Karpas-422 (cell line): ENCODE measurements around the gene SRRM5. TPM values are rescaled to one million over a fixed set of nuclear protein-coding genes. Genes with fewer than 3 reads are reported as not detected.

Source experiments
- DNase-seq: peaks from one replicate; pipeline ENCODE4 v3.0.0-alpha.2; 2015
- H2AFZ ChIP-seq: fragments of 200-600 bp; sonication (generic); 2 replicates; pipeline ENCODE4 v1.6.1; 2014; ENCODE audit warnings: antibody characterized with exemption, low read length, mixed read lengths
- H3K27ac ChIP-seq: fragments of 200-600 bp; sonication (generic); 2 replicates; pipeline ENCODE4 v1.5.1; 2014; ENCODE audit warnings: mild to moderate bottlenecking, low read length, moderate library complexity
- H3K27me3 ChIP-seq: fragments of 200-600 bp; sonication (generic); 2 replicates; pipeline ENCODE4 v1.6.1; 2014; ENCODE audit warnings: low read length, mixed read lengths
- H3K36me3 ChIP-seq: fragments of 200-600 bp; sonication (generic); 2 replicates; pipeline ENCODE4 v1.6.1; 2014; ENCODE audit warnings: low read length, mixed read lengths; ENCODE audit not compliant: insufficient read depth
- H3K4me1 ChIP-seq: fragments of 200-600 bp; sonication (generic); 2 replicates; pipeline ENCODE4 v1.6.1; 2014; ENCODE audit warnings: mild to moderate bottlenecking, low read length, mixed read lengths
- H3K4me2 ChIP-seq: fragments of 200-600 bp; sonication (generic); 2 replicates; pipeline ENCODE4 v1.6.1; 2014; ENCODE audit warnings: low read length, low read depth, mild to moderate bottlenecking; ENCODE audit not compliant: poor library complexity, severe bottlenecking
- H3K4me3 ChIP-seq: fragments of 200-600 bp; sonication (generic); 2 replicates; pipeline ENCODE4 v1.5.1; 2014; ENCODE audit warnings: mild to moderate bottlenecking, antibody characterized with exemption, low read length, mixed read lengths
- H3K79me2 ChIP-seq: fragments of 200-600 bp; sonication (generic); 2 replicates; pipeline ENCODE4 v1.6.1; 2014; ENCODE audit warnings: mild to moderate bottlenecking, low read length, mixed read lengths
- H3K9ac ChIP-seq: fragments of 200-600 bp; sonication (generic); 2 replicates; pipeline ENCODE4 v1.6.0; 2014; ENCODE audit warnings: low read length
- H3K9me2 ChIP-seq: fragments of 200-600 bp; sonication (generic), shearing (Covaris generic); replicated peaks from 2 replicates; pipeline ENCODE4 v1.6.0; 2014; ENCODE audit warnings: mild to moderate bottlenecking, low read length, moderate library complexity; ENCODE audit not compliant: insufficient read depth
- H3K9me3 ChIP-seq: fragments of 300-700, 200-600 bp; sonication (generic); 2 replicates; pipeline ENCODE4 v1.6.1; 2014; ENCODE audit warnings: low read length, mixed read lengths
- H4K20me1 ChIP-seq: fragments of 200-600 bp; sonication (generic); 2 replicates; pipeline ENCODE4 v1.6.1; 2014; ENCODE audit warnings: mild to moderate bottlenecking, antibody characterized with exemption, low read length, low read depth; ENCODE audit not compliant: insufficient read depth
- total RNA-seq: library from RNA; depleted of rRNA; stranded (reverse); fragments of >200 nt; shearing (Covaris generic); gene quantifications from 2 replicates; pipeline ENCODE4 v1.2.3, GENCODE V29; 2014; ENCODE audit warnings: low replicate concordance

SRRM5 gene
- total RNA-seq, 1 experiment from 2014 or later = not detected

DNA sequence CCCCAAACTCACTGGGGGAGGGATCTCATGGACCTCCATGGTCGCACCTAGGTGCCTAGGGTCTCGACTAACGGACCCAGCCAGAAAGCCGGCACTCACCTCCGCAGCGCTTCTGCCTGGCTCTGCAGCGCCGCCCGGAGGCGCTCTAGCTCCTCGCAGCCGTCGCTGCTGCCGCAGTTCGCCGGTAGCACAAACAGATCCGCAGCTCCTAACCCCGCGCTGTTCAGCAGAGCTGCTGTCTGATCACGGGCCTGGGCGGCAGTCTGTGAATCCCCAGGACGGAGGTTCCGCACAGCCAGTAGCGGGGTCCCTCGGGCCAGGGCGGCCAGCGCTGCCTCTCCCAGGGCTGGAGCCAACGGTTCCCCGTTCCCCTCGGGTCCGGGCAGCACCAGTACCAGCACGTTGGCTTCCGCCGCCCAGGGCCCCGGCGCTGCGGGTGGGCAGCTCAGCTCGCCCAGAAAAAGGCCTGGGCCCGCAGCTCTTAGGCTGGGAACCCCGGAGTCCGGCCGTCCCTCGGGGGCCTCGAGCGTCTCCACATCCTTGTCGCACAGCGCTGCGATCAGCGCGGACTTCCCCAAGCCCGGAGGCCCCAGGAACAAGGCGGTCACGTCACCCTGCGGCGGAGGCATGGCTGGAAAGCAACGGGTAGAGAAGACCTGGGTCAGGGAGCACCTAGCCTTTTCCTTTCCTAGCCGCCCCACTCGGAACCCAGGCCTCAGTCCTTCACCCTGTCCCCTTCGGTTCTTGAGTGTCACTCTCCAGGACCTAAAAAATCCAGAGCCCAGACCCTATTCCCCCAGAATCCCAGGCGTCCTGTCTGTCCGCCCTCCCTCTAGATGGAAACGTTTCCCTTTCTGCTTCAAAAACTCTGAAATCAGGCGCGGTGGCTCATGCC is 16.9 kb upstream of the SRRM5 start:
- H3K27me3 ChIP-seq = no peaks in the 10 kb centered on the region
- peaks cover 25% of the 10 kb centered on the region for H3K4me1 ChIP-seq
- H3K79me2 ChIP-seq = peaks cover 56% of the 10 kb centered on the region
- peak overlapping the region; percentile 31; the same call in 1 of the 2 replicates for H3K27ac ChIP-seq
- peak overlapping the region; percentile 77 for H3K4me3 ChIP-seq
- peaks cover 10% of the 10 kb centered on the region; the same call in 1 of the 2 replicates for H3K36me3 ChIP-seq
- peak overlapping the region; percentile 29; the same call in 1 of the 2 replicates for H2AFZ ChIP-seq
- peak overlapping the region; percentile 91 for H3K4me2 ChIP-seq
- no peaks in the 10 kb centered on the region for H3K9me3 ChIP-seq
- DNase-seq = peak; percentile 91
- peak overlapping the region; percentile 87 for H3K9ac ChIP-seq
- H4K20me1 ChIP-seq = no peaks in the 10 kb centered on the region; the same call in 1 of the 2 replicates
- no peaks in the 10 kb centered on the region for H3K9me2 ChIP-seq

DNA sequence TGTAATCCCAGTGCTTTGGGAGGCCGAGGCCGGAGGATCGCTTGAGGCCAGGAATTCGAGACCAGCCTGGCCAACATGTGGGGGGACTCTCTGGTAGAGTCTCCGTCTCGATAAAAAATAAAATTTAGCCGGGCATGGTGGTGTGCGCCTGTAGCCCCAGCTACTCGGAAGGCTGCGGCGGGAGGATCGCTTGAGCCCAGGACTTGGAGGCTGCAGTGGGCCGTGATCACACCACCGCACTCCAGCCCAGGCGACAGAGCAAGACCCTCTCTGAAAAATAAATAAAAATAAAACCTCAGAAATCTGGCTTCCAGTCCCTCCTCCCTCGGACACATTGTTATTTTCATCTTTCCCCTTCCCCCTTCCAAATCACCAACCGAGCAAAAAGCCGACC is 16.3 kb upstream of the SRRM5 start:
- no peaks in the 10 kb centered on the region for H3K9me3 ChIP-seq
- H3K4me2 ChIP-seq = peak overlapping the region; percentile 91
- H3K9ac ChIP-seq = peak overlapping the region; percentile 87
- H3K9me2 ChIP-seq = no peaks in the 10 kb centered on the region
- peaks cover 25% of the 10 kb centered on the region for H3K4me1 ChIP-seq
- peaks cover 61% of the 10 kb centered on the region for H3K79me2 ChIP-seq
- peak overlapping the region; percentile 31; the same call in 1 of the 2 replicates for H3K27ac ChIP-seq
- peaks cover 10% of the 10 kb centered on the region; the same call in 1 of the 2 replicates for H3K36me3 ChIP-seq
- H3K4me3 ChIP-seq = peak overlapping the region; percentile 77
- H3K27me3 ChIP-seq = no peaks in the 10 kb centered on the region
- H4K20me1 ChIP-seq = no peaks in the 10 kb centered on the region; the same call in 1 of the 2 replicates
- DNase-seq = no peak
- H2AFZ ChIP-seq = peak overlapping the region; percentile 29; the same call in 1 of the 2 replicates

DNA sequence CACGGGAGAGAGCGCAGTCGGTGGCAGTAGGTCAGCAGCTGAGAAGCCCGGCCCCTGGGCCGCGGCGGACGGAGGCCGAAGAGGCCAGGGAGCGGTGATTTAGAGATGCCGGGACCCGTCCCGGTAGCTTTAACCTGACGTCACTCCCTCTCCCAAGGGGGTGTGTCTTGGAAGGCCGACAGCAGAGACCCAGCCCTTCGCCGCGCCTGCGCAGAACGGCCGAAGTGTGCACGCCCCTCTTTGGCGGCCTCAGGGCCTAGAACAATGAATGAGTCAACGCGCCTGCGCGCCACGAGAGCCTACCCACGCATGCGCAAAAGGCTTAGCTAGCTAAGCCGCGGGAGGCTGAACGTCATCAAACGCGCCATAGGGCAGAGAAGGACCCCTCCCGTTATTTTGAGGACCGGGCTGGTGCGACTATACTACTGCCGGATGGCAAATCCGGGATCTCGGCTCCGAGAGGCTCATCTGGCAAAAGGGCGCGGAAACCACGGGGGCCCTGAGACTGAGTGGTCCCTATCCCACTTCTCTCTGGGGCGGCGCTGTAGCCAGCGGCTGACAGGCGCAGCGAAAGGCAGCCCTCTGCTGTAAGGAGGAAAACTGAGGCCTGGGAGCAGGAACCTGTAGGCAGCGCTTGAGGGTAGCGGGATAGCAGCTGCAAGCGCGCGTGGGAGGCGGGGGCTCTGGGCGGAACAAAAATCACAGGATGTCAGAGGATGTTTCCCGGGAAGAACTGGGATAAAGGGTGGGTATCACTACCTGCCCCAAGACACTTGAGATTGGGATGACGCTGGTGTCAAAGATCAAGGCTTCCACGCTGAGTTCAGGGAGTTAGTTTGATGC is 15.7 kb upstream of the SRRM5 start, which contains the start of the genes IRGQ and ZNF576:
Gene IRGQ, minus strand, starts transcription at position 136 of the 843 bp plus-strand sequence. CDS start 796 bp downstream, outside the sequence.
Gene ZNF576, plus strand, starts transcription at position 597 of the 843 bp plus-strand sequence. CDS start 514 bp downstream, outside the sequence.
- Histone ChIP-seq H4K20me1 (no peaks in the 10 kb centered on the region; the same call in 1 of the 2 replicates), H3K9ac (peak within 1 kb of the TSS; percentile 87), H3K27ac (peak within 1 kb of the TSS; percentile 73), H3K9me2 (no peaks in the 10 kb centered on the region), H3K4me3 (peak within 1 kb of the TSS; percentile 77), H3K27me3 (no peaks in the 10 kb centered on the region), H2AFZ (peak within 1 kb of the TSS; percentile 29; the same call in 1 of the 2 replicates), H3K9me3 (no peaks in the 10 kb centered on the region), H3K4me1 (peaks cover 25% of the 10 kb centered on the region), H3K4me2 (peak within 1 kb of the TSS; percentile 91), H3K79me2 (peaks cover 61% of the 10 kb centered on the region), H3K36me3 (peaks cover 10% of the 10 kb centered on the region; the same call in 1 of the 2 replicates)
- DNase-seq = peak; percentile 100

DNA sequence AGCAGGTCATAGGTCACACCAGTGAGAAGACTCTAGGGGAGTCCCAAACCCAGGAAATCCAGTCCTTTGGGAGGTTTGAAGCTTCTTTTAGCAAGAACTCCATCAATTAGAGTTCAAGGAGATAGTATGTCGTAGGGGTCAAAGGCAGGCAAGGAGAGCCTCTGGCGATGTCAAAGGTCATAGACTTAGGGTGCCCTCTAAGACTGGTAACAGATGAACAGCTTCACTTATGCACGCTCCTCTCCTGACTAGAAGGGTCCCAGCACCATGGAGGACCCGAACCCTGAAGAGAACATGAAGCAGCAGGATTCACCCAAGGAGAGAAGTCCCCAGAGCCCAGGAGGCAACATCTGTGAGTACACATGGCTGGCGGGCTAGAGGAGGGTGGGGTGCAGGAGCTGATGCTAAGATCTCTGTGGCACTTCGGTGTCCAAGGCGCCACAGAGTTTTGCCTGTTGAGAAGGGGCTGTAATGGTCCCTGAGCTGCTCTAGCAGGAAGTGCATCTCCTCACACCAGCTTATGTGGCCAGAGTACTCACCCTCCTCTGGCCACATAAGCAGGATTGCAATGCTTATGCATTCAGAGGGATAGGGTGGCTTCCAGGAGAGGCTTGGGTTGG is 14.9 kb upstream of the SRRM5 start:
- H3K4me3 ChIP-seq = peak overlapping the region; percentile 77
- peak overlapping the region; percentile 81 for H3K9ac ChIP-seq
- H3K36me3 ChIP-seq = peaks cover 10% of the 10 kb centered on the region; the same call in 1 of the 2 replicates
- H3K4me2 ChIP-seq = peak overlapping the region; percentile 73
- H3K27me3 ChIP-seq = no peaks in the 10 kb centered on the region
- no peak overlapping the region for H2AFZ ChIP-seq
- peaks cover 61% of the 10 kb centered on the region for H3K79me2 ChIP-seq
- H4K20me1 ChIP-seq = no peaks in the 10 kb centered on the region; the same call in 1 of the 2 replicates
- H3K9me2 ChIP-seq = no peaks in the 10 kb centered on the region
- H3K27ac ChIP-seq = peak overlapping the region; percentile 73; the same call in 1 of the 2 replicates
- H3K4me1 ChIP-seq = peaks cover 25% of the 10 kb centered on the region
- no peaks in the 10 kb centered on the region for H3K9me3 ChIP-seq
- DNase-seq = peak; percentile 53

DNA sequence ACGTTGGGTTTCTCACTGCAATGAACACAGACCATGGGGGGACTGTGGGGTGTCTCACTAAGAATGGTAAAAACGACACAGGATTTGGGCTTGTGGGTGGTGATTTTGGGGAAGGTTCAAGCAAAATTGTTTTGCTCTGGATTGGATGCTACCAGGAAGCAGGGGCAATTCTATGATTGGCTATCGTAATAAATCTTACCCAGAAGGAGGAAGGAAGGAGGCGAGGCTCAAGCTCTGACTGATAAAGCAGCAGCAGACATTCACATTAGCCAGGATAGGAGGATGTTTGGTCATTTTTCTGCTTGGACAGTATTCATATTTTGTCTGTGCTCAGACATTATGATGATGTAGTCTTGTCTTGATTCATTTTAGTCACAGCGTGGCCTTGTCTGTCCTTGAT is 14.0 kb upstream of the SRRM5 start:
- no peaks in the 10 kb centered on the region; the same call in 1 of the 2 replicates for H4K20me1 ChIP-seq
- no peaks in the 10 kb centered on the region for H3K9me2 ChIP-seq
- peaks cover 25% of the 10 kb centered on the region for H3K4me1 ChIP-seq
- peak overlapping the region; percentile 81 for H3K9ac ChIP-seq
- peak overlapping the region; percentile 73 for H3K4me2 ChIP-seq
- no peak overlapping the region for H2AFZ ChIP-seq
- no peak for DNase-seq
- H3K27ac ChIP-seq = peak overlapping the region; percentile 17; the same call in 1 of the 2 replicates
- H3K36me3 ChIP-seq = peaks cover 11% of the 10 kb centered on the region; the same call in 1 of the 2 replicates
- H3K4me3 ChIP-seq = peak overlapping the region; percentile 77
- H3K79me2 ChIP-seq = peaks cover 66% of the 10 kb centered on the region
- no peaks in the 10 kb centered on the region for H3K9me3 ChIP-seq
- no peaks in the 10 kb centered on the region for H3K27me3 ChIP-seq

DNA sequence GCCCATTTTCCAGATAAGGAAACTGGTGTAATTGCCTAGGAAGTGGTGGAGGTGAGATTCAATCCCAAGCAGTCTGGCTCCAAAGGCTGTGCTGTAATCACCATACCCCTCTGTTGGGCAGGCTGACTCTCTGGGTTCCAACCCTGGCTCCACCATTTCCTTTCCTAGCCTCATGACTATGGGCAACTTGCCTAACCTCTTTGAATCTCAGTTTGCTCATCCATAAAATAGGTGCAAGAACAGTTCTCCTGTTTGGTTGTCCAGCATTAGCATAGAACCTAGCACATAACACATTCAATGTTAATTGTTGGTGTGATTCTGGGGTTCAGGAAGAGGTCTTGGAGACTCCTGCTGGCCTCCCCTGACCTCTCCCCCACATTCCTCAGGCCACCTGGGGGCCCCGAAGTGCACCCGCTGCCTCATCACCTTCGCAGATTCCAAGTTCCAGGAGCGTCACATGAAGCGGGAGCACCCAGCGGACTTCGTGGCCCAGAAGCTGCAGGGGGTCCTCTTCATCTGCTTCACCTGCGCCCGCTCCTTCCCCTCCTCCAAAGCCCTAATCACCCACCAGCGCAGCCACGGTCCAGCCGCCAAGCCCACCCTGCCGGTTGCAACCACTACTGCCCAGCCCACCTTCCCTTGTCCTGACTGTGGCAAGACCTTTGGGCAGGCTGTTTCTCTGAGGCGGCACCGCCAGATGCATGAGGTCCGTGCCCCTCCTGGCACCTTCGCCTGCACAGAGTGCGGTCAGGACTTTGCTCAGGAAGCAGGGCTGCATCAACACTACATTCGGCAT is 13.2 kb upstream of the SRRM5 start:
- Histone ChIP-seq H3K36me3 (peaks cover 14% of the 10 kb centered on the region; the same call in 1 of the 2 replicates), H4K20me1 (no peaks in the 10 kb centered on the region; the same call in 1 of the 2 replicates), H3K4me1 (peaks cover 28% of the 10 kb centered on the region), H3K9me3 (no peaks in the 10 kb centered on the region), H3K27me3 (no peaks in the 10 kb centered on the region), H3K79me2 (peaks cover 64% of the 10 kb centered on the region), H3K9me2 (no peaks in the 10 kb centered on the region), H3K4me3 (peak overlapping the region; percentile 77; the same call in 1 of the 2 replicates), H2AFZ (no peak overlapping the region), H3K9ac (peak overlapping the region; percentile 81), H3K27ac (no peak overlapping the region), H3K4me2 (peak overlapping the region; percentile 73)
- DNase-seq = no peak
